GM19351 (cell line): ENCODE measurements around the gene MGAT1.
A peak's percentile ranks its signal among the peaks of the same experiment; 100 is the strongest.
"Not testable (repeated sequence)": the region's sequence is repeated elsewhere in the genome, so short reads cannot be mapped to it uniquely, and the experiment has no call there.

ENCODE experiments used
- ATAC-seq: cut with Tn5 transposase; IDR thresholded peaks from one replicate; pipeline ENCODE4 v1.9.1; 2021; ENCODE audit warnings: mild to moderate bottlenecking, moderate library complexity; ENCODE audit not compliant: unreplicated experiment

Gene MGAT1

GRCh38 chr5:180786531-180787398, 15.8 kb downstream of the MGAT1 start:
- no peak for ATAC-seq

DNA sequence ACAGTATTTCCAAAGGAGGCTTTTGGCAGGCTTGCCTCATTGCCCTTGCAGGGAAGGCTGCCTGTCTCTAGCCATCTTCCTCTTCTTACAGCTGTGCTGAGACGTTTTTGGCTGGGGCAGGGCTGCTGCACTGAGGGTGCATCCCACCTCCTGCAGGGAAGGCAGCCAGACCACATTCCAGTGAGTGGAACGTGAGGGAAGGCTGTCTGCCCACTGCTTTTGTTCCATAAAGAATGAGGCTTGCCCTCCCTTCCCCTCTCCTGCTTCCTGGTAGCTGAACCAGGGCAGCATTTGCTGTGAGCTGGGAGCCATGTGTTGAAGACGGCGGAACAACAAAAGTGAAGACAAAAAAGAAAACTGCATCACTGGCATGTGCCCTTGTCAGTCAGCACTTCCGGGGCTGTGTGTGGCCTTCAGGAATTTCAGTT, 16.8 kb downstream of the MGAT1 start:
- ATAC-seq, result no peak

DNA sequence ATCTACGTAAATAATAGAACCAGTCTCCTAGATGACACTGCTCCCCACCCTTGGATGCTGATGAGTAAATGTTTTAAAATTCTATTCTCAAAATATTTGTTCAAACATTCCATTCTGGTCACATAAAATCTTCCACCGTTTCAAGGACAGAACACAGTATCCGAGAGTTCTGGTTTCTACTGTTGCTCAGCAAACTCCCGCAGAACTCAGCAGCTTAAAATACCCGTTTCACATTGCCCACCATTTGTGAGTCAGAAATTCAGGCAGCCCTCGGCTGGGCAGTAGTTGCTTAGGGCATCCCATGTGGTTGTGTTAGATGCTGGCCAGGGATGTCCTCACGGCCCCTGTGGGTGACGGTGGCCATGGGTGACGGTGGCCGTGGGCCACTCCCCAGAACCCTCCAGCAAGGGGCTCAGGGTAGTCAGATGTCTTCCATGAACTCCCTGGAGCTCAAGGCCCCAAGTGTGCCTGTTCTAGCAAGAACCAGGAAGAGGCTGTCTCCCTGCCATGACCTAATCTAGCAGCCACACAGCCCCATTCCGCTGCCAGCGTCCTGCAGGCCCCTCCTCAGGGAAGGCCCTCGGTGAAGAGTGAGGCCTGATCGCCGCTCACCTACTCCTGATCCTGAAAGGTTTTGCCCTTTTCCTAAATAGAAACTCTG, 17.4 kb downstream of the MGAT1 start:
- ATAC-seq, result no peak

- ATAC-seq, result peak; percentile 85
These were observed 18.0 kb downstream of the MGAT1 start for GRCh38 chr5:180784497-180785097.

DNA sequence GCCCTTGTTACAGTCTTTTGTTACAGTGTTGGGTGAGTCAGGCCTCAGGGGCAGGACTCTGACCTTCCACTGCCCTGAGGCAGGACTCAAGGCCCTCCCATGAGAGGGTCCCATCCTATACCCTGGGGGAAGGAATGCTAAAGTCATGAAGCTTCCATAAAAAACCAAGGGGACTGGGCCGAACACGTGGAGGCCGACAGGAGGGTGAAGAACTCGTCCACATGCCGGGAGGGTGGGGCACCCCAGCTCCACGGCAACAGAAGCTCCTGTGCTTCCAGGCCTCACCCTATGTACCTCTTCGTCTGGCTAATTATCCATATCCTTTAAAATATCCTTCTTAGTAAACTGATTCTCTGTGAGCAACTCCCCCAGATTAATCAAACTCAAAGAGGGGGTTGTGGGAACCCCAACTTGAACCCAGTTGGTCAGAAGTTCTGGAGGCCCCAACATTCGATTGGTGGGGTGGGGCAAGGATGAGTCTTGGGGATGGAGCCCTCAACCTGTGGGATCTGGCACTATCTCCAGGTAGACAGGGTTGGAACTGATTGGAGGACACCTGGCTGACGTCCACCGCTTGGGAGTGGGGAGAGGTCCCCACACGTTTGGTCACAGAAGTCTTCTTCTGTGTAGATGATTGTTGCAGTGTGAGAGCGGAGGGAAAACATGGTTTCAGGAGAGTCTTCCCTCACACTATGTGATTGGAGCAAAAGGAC, 19.1 kb downstream of the MGAT1 start:
- ATAC-seq, result no peak

- ATAC-seq, result no peak
These were observed 19.9 kb downstream of the MGAT1 start for GRCh38 chr5:180782748-180783147.

DNA sequence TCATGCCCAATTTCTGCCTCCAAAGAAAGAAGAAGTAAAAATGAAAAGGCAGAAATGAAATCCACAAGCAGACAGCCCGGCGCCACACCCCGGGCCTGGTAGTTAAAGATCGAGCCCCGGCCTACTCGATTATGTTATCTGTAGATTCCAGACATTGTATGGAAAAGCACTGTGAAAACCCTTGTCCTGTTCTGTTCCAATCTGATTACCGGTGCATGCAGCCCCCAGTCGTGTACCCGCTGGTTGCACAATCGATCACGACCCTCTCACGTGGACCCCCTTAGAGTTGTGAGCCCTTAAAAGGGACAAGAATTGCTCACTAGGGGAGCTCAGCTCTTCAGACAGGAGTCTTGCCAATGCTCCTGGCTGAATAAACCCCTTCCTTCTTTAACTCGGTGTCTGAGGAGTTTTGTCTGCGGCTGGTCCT, 20.7 kb downstream of the MGAT1 start:
- not testable (repeated sequence) for ATAC-seq

DNA sequence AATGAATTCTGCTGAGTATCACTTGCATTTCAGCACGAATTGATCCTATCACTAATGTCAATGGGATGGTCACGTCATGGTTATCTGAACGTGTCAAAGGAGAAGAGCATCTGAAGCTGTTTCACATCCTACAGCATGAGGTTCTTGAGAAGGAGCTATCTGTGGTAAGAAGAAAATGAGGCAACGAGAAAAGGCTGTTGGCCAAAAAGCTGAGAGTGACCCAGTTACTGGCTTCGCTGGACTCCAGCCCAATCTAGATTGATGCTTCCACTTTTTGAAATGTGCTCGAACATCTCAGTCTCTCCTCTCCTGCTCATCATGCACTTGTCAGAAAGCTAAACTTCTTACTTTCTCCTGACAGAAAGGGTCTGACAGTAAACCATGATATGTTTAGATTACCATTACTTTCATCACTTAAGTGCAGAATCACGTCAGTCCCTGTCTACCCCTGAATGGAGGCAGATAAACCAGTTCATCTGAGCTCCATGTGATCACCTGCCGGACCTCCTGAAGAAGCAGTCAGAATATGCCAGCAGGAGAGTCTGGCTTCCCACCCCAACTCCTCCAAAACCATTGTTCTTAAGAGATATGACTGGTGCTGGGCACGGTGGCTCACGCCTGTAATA, 22.5 kb downstream of the MGAT1 start:
- no peak for ATAC-seq

GRCh38 chr5:180777475-180777874, 25.1 kb downstream of the MGAT1 start:
- no peak for ATAC-seq

GRCh38 chr5:180776376-180776775, 26.2 kb downstream of the MGAT1 start:
- no peak for ATAC-seq

DNA sequence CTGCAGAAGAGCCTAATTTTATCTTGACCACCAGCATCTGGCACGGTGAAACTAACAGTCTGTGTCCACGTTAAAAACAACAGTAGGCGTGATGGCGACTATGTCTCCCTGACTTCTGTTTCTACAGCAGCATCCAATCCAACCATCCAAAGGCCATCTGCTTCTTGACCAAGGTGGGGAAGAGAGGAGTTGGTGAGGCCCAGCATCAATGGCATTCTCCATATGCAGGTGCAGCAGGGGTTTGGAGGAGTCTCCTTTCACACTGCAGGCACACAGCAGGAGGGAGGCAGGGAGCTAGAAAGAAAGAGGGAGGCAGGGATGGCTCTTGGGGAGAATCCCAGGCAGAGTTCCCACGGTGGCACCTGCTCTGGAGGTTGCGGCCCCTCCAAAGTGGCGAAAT, 27.0 kb downstream of the MGAT1 start:
- ATAC-seq, result no peak

GRCh38 chr5:180771839-180772238, 30.8 kb downstream of the MGAT1 start:
- ATAC-seq, result no peak

DNA sequence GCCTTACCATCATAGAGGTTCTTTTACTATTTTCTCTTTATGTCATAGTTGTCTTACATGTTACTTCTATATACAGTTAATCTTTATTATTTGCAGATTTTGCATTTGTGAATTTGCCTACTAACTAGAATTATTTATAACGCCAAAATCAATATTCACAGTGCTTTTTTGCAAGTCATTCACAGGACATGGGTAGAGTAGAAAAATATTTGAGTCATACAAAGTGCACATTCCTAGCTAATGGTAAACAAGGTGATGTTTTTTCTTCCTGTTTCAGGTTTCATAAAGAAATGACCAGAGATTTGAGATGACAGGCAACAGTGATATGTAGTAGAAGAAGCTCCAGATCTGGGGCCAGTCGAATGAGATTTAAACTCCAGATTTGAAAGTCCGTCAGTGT, 32.8 kb downstream of the MGAT1 start:
- ATAC-seq, result no peak

DNA sequence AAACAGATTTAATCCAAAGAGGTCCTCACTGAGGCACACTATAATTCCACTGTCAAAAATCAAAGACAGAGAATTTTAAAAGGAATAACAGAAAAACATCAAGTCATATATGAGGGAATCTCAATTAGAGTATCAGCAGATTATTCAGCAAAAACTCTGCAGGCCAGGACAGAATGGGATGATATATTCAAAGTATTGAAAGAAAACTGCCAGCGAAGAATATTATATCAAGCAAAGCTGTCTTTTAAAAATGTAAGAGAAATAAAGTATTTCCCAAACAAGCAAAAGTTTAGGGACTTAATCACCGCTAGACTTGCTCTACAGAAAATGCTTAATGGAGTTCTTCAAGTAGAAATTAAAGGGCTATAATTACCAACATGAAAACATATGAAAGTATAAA, 47.0 kb downstream of the MGAT1 start:
- ATAC-seq, result no peak

- ATAC-seq, result no peak
These were observed 58.4 kb downstream of the MGAT1 start for GRCh38 chr5:180744253-180744652.

GRCh38 chr5:180742727-180743126, 59.9 kb downstream of the MGAT1 start:
- ATAC-seq, result no peak

- ATAC-seq, result not testable (repeated sequence)
These were observed 61.7 kb downstream of the MGAT1 start for GRCh38 chr5:180740953-180741352.

- no peak for ATAC-seq
These were observed 62.6 kb downstream of the MGAT1 start, which contains the start of gene OR2Y1 for GRCh38 chr5:180739958-180740357. TSS of gene OR2Y1 (minus strand) at chr5:180740058. CDS start at chr5:180740058, 0 bp downstream.

DNA sequence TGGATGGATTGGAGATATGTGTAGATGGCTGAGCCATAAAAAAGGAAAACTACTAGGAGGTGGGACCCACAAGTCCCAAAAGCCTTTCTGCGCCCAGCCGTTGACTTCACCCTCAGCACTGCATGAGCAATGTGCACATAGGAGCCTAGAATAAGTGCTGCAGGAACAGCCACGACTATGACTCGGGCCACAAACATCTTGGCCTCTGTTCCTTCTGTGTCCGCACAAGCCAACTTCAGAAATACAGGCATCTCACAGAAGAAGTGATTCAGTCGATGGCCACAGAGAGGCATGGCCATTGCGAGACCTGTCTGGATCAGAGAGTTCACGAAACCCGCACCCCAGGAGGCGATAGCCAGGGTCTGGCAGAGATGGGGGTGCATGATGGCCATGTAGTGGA, 63.3 kb downstream of the MGAT1 start:
- no peak for ATAC-seq

GRCh38 chr5:180736536-180736935, 66.1 kb downstream of the MGAT1 start:
- no peak for ATAC-seq
